H1 (cell line): ENCODE data around the gene PHOSPHO2. TPM values are rescaled to one million over a fixed set of nuclear protein-coding genes. Genes with fewer than 3 reads are reported as not detected.

Experiments
- CTCF ChIA-PET: fragments of 300-600 bp; sonication (Branson Sonifier 250); formaldehyde crosslinking; loops from one replicate; lab custom pipeline; 2021; ENCODE audit not compliant: partially characterized antibody; lab: Charles Lee
- POLR2A ChIA-PET: fragments of 300-600 bp; sonication (Branson Sonifier 250); formaldehyde crosslinking; loops from one replicate; lab custom pipeline; 2021; ENCODE audit warnings: inconsistent platforms; ENCODE audit not compliant: partially characterized antibody; lab: Charles Lee
- DNase-seq, 2 experiments: peaks; one replicate each; pipeline versions ENCODE4 v3.0.0 to v3.0.0-alpha.2; 2010 to 2022; ENCODE audit warnings: low spot score in 2 of 2, low read depth in 1 of 2, mixed read lengths in 1 of 2
- FAIRE-seq: peaks from 2 replicates; lab custom pipeline; 2011; peaks lifted over from hg19 to GRCh38; lab: Jason Lieb, UNC
- H2AFZ ChIP-seq: 2 replicates; pipeline ENCODE4 v1.8.1; 2012; ENCODE audit warnings: low read length, inconsistent platforms
- H2AK5ac ChIP-seq: 2 replicates; pipeline ENCODE4 v1.6.1; 2013; ENCODE audit warnings: low read depth, low read length
- H2BK120ac ChIP-seq: replicated peaks from 2 replicates; pipeline ENCODE3; 2013; ENCODE audit warnings: low read depth, low read length, inconsistent platforms
- H2BK12ac ChIP-seq: 2 replicates; pipeline ENCODE4 v1.6.1; 2013; ENCODE audit warnings: low read depth, low read length
- H2BK15ac ChIP-seq: 2 replicates; pipeline ENCODE4 v1.6.1; 2013; ENCODE audit warnings: low read length
- H2BK20ac ChIP-seq: 2 replicates; pipeline ENCODE4 v1.6.1; 2013; ENCODE audit warnings: low read length
- H2BK5ac ChIP-seq: 2 replicates; pipeline ENCODE4 v1.6.1; 2013; ENCODE audit warnings: low read depth, low read length
- H3K14ac ChIP-seq: 2 replicates; pipeline ENCODE4 v1.6.1; 2013; ENCODE audit warnings: inconsistent platforms; ENCODE audit not compliant: insufficient read length
- H3K18ac ChIP-seq: 2 replicates; pipeline ENCODE4 v1.6.1; 2013; ENCODE audit warnings: low read length; ENCODE audit errors: extremely low read depth
- H3K23ac ChIP-seq: 2 replicates; pipeline ENCODE4 v1.6.1; 2013; ENCODE audit warnings: inconsistent platforms; ENCODE audit not compliant: insufficient read length
- H3K23me2 ChIP-seq: 2 replicates; pipeline ENCODE4 v1.6.1; 2013; ENCODE audit warnings: low read depth, low read length
- H3K27ac ChIP-seq: 2 replicates; pipeline ENCODE4 v1.6.1; 2011; ENCODE audit warnings: low read depth, low read length, inconsistent platforms
- H3K27me3 ChIP-seq, 4 experiments: replicated peaks in 1 of 4; 1 replicate in 1 of 4; 2 replicates in 3 of 4; pipeline versions ENCODE4 v1.6.1 to v1.8.1; 2011 to 2013; ENCODE audit warnings: low read length in 3 of 4, mild to moderate bottlenecking in 3 of 4, inconsistent platforms in 2 of 4, mixed read lengths in 2 of 4, moderate library complexity in 1 of 4; ENCODE audit not compliant: control insufficient read depth in 3 of 4, insufficient read depth in 3 of 4; ENCODE audit errors: extremely low read depth in 1 of 4
- H3K36me3 ChIP-seq, 4 experiments: 2 replicates each; pipeline versions ENCODE4 v1.6.1 to v1.8.1; 2011 to 2013; ENCODE audit warnings: mild to moderate bottlenecking in 4 of 4, low read length in 3 of 4, moderate library complexity in 2 of 4, control low read depth in 1 of 4, inconsistent platforms in 1 of 4; ENCODE audit not compliant: insufficient read depth in 4 of 4, control insufficient read depth in 2 of 4
- H3K4ac ChIP-seq: replicated peaks from 2 replicates; pipeline ENCODE3; 2013; ENCODE audit warnings: low read length, low read depth, mixed read lengths, inconsistent platforms; ENCODE audit not compliant: insufficient read length
- H3K4me1 ChIP-seq, 4 experiments: replicated peaks in 1 of 4; 1 replicate in 1 of 4; 2 replicates in 3 of 4; pipeline versions ENCODE4 v1.6.1 to v1.8.1; 2011 to 2013; ENCODE audit warnings: low read length in 3 of 4, inconsistent platforms in 2 of 4, mixed read lengths in 1 of 4; ENCODE audit not compliant: insufficient read depth in 4 of 4, control insufficient read depth in 3 of 4
- H3K4me2 ChIP-seq, 2 experiments: 2 replicates each; pipeline versions ENCODE4 v1.6.1 to v1.8.1; 2011 to 2013; ENCODE audit warnings: low read depth in 2 of 2, low read length in 2 of 2, control low read depth in 1 of 2, inconsistent platforms in 1 of 2, mild to moderate bottlenecking in 1 of 2; ENCODE audit not compliant: insufficient read depth in 1 of 2
- H3K4me3 ChIP-seq, 4 experiments: fragments of 200-600, 300-600 bp in 1 of 4; sonication (generic), shearing (Covaris generic), sonication (Bioruptor Twin) in 1 of 4; 2 replicates each; pipeline versions ENCODE4 v1.5.1 to v1.8.1; 2011 to 2016; ENCODE audit warnings: low read length in 4 of 4, low read depth in 3 of 4, control low read depth in 2 of 4, inconsistent platforms in 2 of 4, mild to moderate bottlenecking in 2 of 4, mixed read lengths in 1 of 4, moderate library complexity in 1 of 4; ENCODE audit not compliant: insufficient read depth in 2 of 4; ENCODE audit errors: extremely low read depth in 1 of 4
- H3K56ac ChIP-seq: replicated peaks from 2 replicates; pipeline ENCODE3; 2013; ENCODE audit warnings: low read depth, mild to moderate bottlenecking, mixed read lengths, low read length, inconsistent platforms; ENCODE audit not compliant: insufficient read length
- H3K79me1 ChIP-seq: 2 replicates; pipeline ENCODE4 v1.6.1; 2013; ENCODE audit warnings: low read depth, low read length, control low read depth
- H3K79me2 ChIP-seq, 2 experiments: 2 replicates each; pipeline versions ENCODE4 v1.6.1 to v1.8.1; 2012 to 2013; ENCODE audit warnings: low read length in 2 of 2, mild to moderate bottlenecking in 2 of 2, inconsistent platforms in 1 of 2; ENCODE audit not compliant: insufficient read depth in 2 of 2, control insufficient read depth in 1 of 2
- H3K9ac ChIP-seq, 4 experiments: replicated peaks in 1 of 4; 1 replicate in 1 of 4; 2 replicates in 3 of 4; pipeline versions ENCODE4 v1.6.1 to v1.8.1; 2011 to 2013; ENCODE audit warnings: low read depth in 3 of 4, low read length in 3 of 4, control low read depth in 2 of 4, mild to moderate bottlenecking in 2 of 4, moderate library complexity in 2 of 4, inconsistent platforms in 1 of 4; ENCODE audit errors: extremely low read depth in 1 of 4
- H3K9me3 ChIP-seq, 2 experiments: 2 replicates each; pipeline versions ENCODE4 v1.6.1 to v1.8.1; 2012 to 2013; ENCODE audit warnings: mild to moderate bottlenecking in 2 of 2, moderate library complexity in 2 of 2, control low read depth in 1 of 2, inconsistent platforms in 1 of 2, low read depth in 1 of 2, low read length in 1 of 2, mixed read lengths in 1 of 2; ENCODE audit not compliant: insufficient read depth in 2 of 2
- H4K20me1 ChIP-seq, 2 experiments: replicated peaks in 1 of 2; 2 replicates each; pipeline versions ENCODE3 to v1.8.1; 2011 to 2013; ENCODE audit warnings: inconsistent platforms in 2 of 2, low read length in 2 of 2, mild to moderate bottlenecking in 1 of 2; ENCODE audit not compliant: insufficient read depth in 2 of 2, control insufficient read depth in 1 of 2
- H4K5ac ChIP-seq: 2 replicates; pipeline ENCODE4 v1.6.1; 2013; ENCODE audit warnings: low read length, low read depth, mixed read lengths, inconsistent platforms; ENCODE audit not compliant: insufficient read length
- H4K8ac ChIP-seq: 2 replicates; pipeline ENCODE4 v1.8.0; 2013; ENCODE audit warnings: mild to moderate bottlenecking, moderate library complexity, low read length, inconsistent platforms; ENCODE audit not compliant: insufficient read depth; ENCODE audit errors: extremely low read depth
- H4K91ac ChIP-seq: replicated peaks from 2 replicates; pipeline ENCODE3; 2013; ENCODE audit warnings: low read length, mixed read lengths, inconsistent platforms; ENCODE audit not compliant: insufficient read length
- GTF2F1 ChIP-seq: IDR thresholded peaks from 2 replicates; pipeline ENCODE4 v1.6.1; 2012; ENCODE audit warnings: low read depth, low read length, improper control_type of control experiment, borderline replicate concordance
- KDM5A ChIP-seq: fragments of 200-600 bp; IDR thresholded peaks from 2 replicates; pipeline ENCODE4 v1.7.1; 2012; ENCODE audit warnings: mild to moderate bottlenecking, low read length, inconsistent platforms, mixed read lengths
- SUZ12 ChIP-seq: fragments of 200-600 bp; sonication (generic); IDR thresholded peaks from 2 replicates; pipeline ENCODE4 v1.6.1; 2012; ENCODE audit warnings: mild to moderate bottlenecking, inconsistent platforms, low read length, moderate library complexity, mixed read lengths
- TAF1 ChIP-seq: IDR thresholded peaks from 2 replicates; pipeline ENCODE4 v1.6.1; 2011; ENCODE audit warnings: mild to moderate bottlenecking, low read depth, low read length
- WGBS, 2 experiments: shearing (Covaris generic) in 1 of 2; methylation state at CpG; one replicate each; pipeline versions ENCODE4 v1.1.6 to v1.1.7; 2013 to 2015; ENCODE audit warnings: low lambda C conversion rate in 2 of 2, mixed read lengths in 2 of 2, inconsistent platforms in 1 of 2, low coverage in 1 of 2, missing lambda C conversion rate in 1 of 2; ENCODE audit not compliant: insufficient replicate concordance in 2 of 2, insufficient coverage in 1 of 2, insufficient read length in 1 of 2; ENCODE audit errors: extremely low coverage in 1 of 2, missing lambda C conversion rate in 1 of 2; 5-methylcytosine and 5-hydroxymethylcytosine counted together
- polyA plus RNA-seq, 7 experiments: library from polyadenylated mRNA; depleted of rRNA in 3 of 7; stranded (reverse) in 5 of 7; unstranded in 2 of 7; fragments of >200 nt in 5 of 7; fragments of 200-250 nt in 2 of 7; gene quantifications; 1 replicate in 5 of 7; 2 replicates in 1 of 7; 4 replicates in 1 of 7; pipeline versions ENCODE4 v1.2.1 to v1.2.3, GENCODE V29; 2011 to 2013; ENCODE audit warnings: missing spikeins in 2 of 7, mixed read lengths in 2 of 7
- total RNA-seq: library from RNA; stranded (reverse); fragmentation: NEBNext Ultra II Directional; extraction: Animal tissue kit (Norgen Biotek cat#: 25700); gene quantifications from 2 replicates; pipeline ENCODE4 v1.2.1, GENCODE V29; 2021
- TF ChIP-seq, protein P1 (sequence below): IDR thresholded peaks from 2 replicates; pipeline ENCODE4 v1.6.1; 2011; ENCODE audit warnings: low read length, improper control_type of control experiment

Gene PHOSPHO2
- total and polyA plus RNA-seq, 2 of the 8 experiments (the other 6 are each of a cell fraction or from before 2014, with no cell fraction given) = 2.4 to 8.5 TPM

DNA sequence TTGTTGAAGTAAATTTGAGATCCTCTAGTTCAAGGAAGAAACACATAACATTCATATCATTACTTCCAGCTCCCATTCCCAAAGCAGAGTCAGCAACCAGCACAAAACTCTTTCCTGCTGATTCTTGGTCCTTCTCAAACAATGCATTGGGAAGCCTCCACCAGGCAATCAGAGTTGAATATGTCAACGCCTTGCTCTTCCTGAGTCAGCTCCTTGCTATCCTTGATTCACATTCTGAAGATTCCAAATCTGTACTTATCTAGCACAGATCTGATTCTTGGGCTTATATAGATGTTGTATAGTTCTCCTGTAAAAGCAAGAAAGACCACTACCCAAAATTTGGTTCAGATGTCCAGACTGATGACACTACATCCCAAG is 29.7 kb upstream of the PHOSPHO2 start:
- H4K5ac ChIP-seq = no peak overlapping the region
- TF ChIP-seq TAF1 (no peak), GTF2F1 (no peak), SUZ12 (no peak), KDM5A (no peak)
- TF ChIP-seq, protein P1, sequence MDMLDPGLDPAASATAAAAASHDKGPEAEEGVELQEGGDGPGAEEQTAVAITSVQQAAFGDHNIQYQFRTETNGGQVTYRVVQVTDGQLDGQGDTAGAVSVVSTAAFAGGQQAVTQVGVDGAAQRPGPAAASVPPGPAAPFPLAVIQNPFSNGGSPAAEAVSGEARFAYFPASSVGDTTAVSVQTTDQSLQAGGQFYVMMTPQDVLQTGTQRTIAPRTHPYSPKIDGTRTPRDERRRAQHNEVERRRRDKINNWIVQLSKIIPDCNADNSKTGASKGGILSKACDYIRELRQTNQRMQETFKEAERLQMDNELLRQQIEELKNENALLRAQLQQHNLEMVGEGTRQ = no peak
- no peaks in the 10 kb centered on the region for H3K79me1 ChIP-seq
- H2BK5ac ChIP-seq = no peak overlapping the region
- H3K4me3 ChIP-seq = no peak overlapping the region
- CTCF ChIA-PET = interaction anchor here (0.6 to 1.1 kb wide), 3 partner anchors 9 to 54 kb away, joined by 4 to 5 read pairs (median 4); no protein-coding TSS in a partner anchor
- FAIRE-seq = no peak
- no peaks in the 10 kb centered on the region for H3K9me3 ChIP-seq
- no peaks in the 10 kb centered on the region for H3K79me2 ChIP-seq
- H2AK5ac ChIP-seq = no peak overlapping the region
- no peak overlapping the region for H3K4ac ChIP-seq
- no peaks in the 10 kb centered on the region for H3K27me3 ChIP-seq
- DNase-seq = no peak
- no peak overlapping the region for H3K18ac ChIP-seq
- no peak overlapping the region for H3K27ac ChIP-seq
- H4K8ac ChIP-seq = no peak overlapping the region
- no peak overlapping the region for H2BK120ac ChIP-seq
- no peaks in the 10 kb centered on the region for H3K36me3 ChIP-seq
- H3K23me2 ChIP-seq = no peaks in the 10 kb centered on the region
- 75% methylated on average over 1 of the region's 1 CpG; no CpG with 5 or more reads in 1 of the 2 experiments for WGBS, 2 experiments
- H3K23ac ChIP-seq = no peak overlapping the region
- no peak overlapping the region for H4K91ac ChIP-seq
- H4K20me1 ChIP-seq = no peaks in the 10 kb centered on the region
- no peak overlapping the region for H3K9ac ChIP-seq
- no peak overlapping the region for H2BK20ac ChIP-seq
- H3K4me2 ChIP-seq = no peak overlapping the region
- H3K14ac ChIP-seq = no peak overlapping the region
- no peaks in the 10 kb centered on the region for H3K4me1 ChIP-seq
- POLR2A ChIA-PET = interaction anchor here (0.6 kb wide), 1 partner anchor 151 kb away, joined by 3 read pairs; no protein-coding TSS in a partner anchor
- H2BK12ac ChIP-seq = no peak overlapping the region
- H3K56ac ChIP-seq = no peak overlapping the region
- no peak overlapping the region for H2AFZ ChIP-seq
- H2BK15ac ChIP-seq = no peak overlapping the region
